Activated CD4-positive, alpha-beta memory T cell treated with anti-CD3 and anti-CD28 coated beads for 36 hours (primary cell): ENCODE data around the gene EXOC4. TPM values are rescaled to one million over a fixed set of nuclear protein-coding genes. Genes with fewer than 3 reads are reported as not detected.

Experiments
- CTCF ChIA-PET: fragments of 350-600 bp; sonication (Branson Sonifier 250); formaldehyde crosslinking; loops from one replicate; lab custom pipeline; 2021; ENCODE audit warnings: antibody characterized with exemption, inconsistent platforms; lab: Charles Lee
- POLR2A ChIA-PET: fragments of 350-600 bp; sonication (Branson Sonifier 250); formaldehyde crosslinking; loops from one replicate; lab custom pipeline; 2021; ENCODE audit warnings: antibody characterized with exemption; lab: Charles Lee
- DNase-seq: peaks from one replicate; pipeline ENCODE4 v3.0.0-alpha.2; 2020
- H3K27ac Mint-ChIP-seq: one replicate; pipeline ENCODE4 v1.8.0; 2021; ENCODE audit warnings: mixed read lengths
- H3K27me3 Mint-ChIP-seq: one replicate; pipeline ENCODE4 v1.8.0; 2021; ENCODE audit warnings: mixed read lengths
- H3K36me3 Mint-ChIP-seq: one replicate; pipeline ENCODE4 v1.8.0; 2021; ENCODE audit warnings: mixed read lengths
- H3K4me1 Mint-ChIP-seq: one replicate; pipeline ENCODE4 v1.8.0; 2021; ENCODE audit warnings: low read depth, mixed read lengths
- H3K4me3 Mint-ChIP-seq: one replicate; pipeline ENCODE4 v1.8.0; 2021; ENCODE audit warnings: mild to moderate bottlenecking, mixed read lengths
- H3K9me3 Mint-ChIP-seq: one replicate; pipeline ENCODE4 v1.8.0; 2021; ENCODE audit warnings: mixed read lengths
- intact Hi-C: fragments of 100-400 bp; cut with micrococcal nuclease; formaldehyde crosslinking; loops from one replicate; pipeline ENCODE4 v1.15.1; 2023
- microRNA-seq: library from miRNA; unstranded; fragments of <30 nt; microRNA quantifications from one replicate; pipeline ENCODE4 v1.2.0, GENCODE V29; 2022; ENCODE audit warnings: borderline number of aligned reads, borderline microRNAs expressed, borderline replicate concordance
- total RNA-seq, 2 experiments: library from RNA; stranded (reverse); gene quantifications; one replicate each; pipeline ENCODE4 v1.2.3, GENCODE V29; 2021

Gene EXOC4
- total RNA-seq, 2 experiments from 2014 or later, result 55.8 to 60.8 TPM

- Mint-ChIP-seq H3K27me3 (no peaks in the 10 kb centered on the region), H3K4me3 (no peak overlapping the region), H3K9me3 (no peaks in the 10 kb centered on the region), H3K4me1 (no peaks in the 10 kb centered on the region), H3K27ac (no peak overlapping the region), H3K36me3 (no peaks in the 10 kb centered on the region)
- ChIA-PET POLR2A (no interaction called here), CTCF (no interaction called here)
- no peak for DNase-seq
- intact Hi-C loops, result no loop called here
Observed at GRCh38 chr7:134114992-134115391, 862.1 kb downstream of the EXOC4 start.

Small RNA genes within 50 kb of the gene (microRNA-seq; reads per million reads assigned to microRNA genes)
- gene MIR6133, result not detected

Other genes with a start within 250 kb of the EXOC4 start
- 10 to 100 TPM; 49.6 to 51.0 TPM for gene CHCHD3, start 171.0 kb upstream of the EXOC4 start, total RNA-seq